ENCODE measurements around the gene NEK10. TPM values are rescaled to one million over a fixed set of nuclear protein-coding genes. Genes with fewer than 3 reads are reported as not detected.

NEK10 gene
- total and polyA plus RNA-seq, 2 of the 13 experiments (the other 11 are each of a cell fraction or from before 2014, with no cell fraction given) = 2.8 to 14.2 TPM

DNA sequence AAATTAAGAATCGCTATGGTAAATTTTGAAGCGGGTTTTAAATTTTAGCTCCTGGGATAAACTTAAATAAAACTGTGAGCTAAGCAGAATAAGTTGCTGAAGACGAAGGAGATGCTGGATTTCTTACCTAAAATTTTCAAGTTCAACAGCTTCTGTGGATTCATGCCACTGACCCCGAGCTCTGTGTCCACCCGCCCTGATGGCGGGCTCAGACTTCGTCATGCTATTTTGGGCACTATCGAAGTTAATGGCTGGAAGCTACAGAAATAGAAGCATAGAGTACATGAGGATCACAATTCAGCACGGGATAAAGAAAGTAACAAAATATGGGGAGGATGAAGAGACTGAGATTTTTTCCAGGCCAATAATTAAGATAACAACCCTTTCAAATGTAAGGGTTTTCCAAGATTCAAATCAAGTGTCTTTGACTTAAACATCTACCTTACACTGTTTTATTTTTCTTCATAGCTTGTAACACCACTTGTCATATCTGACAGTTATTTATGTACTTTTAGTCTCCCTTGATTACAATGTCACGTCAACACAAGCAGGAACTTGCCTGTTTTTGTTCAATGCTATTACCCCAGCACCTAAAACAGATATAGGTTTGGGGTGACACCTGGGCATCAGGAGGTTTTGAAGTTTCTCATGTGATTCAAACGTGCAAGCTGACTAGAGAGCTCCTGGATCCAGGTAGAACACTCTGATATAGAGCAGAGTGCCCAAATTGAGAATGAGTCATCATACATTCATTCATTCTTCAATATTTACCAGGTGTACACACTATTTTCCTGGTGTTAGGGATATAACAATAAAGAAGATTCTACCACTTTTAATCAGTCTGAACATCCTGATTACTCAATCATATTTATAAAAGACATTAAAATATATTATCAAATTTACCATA lies 23.0 kb downstream of the NEK10 start:
- ATAC-seq = no peak
- no peak for FAIRE-seq
- Histone ChIP-seq H3K9ac (ENCODE audit: insufficient read depth, low read depth, low read length) (no peak overlapping the region), H3K27ac (ENCODE audit: extremely low read length, insufficient read depth, low read length) (no peak overlapping the region), H4K20me1 (ENCODE audit: insufficient read depth, low read length) (no peaks in the 10 kb centered on the region), H3K9me3 (ENCODE audit: low read length) (no peaks in the 10 kb centered on the region), H3K36me3 (replicated peaks in 1 of 2; ENCODE audit: control insufficient read depth in 1 of 2, insufficient read depth in 2 of 2, low read length in 2 of 2) (peaks cover 1 to 4% of the 10 kb centered on the region in 2 experiments; a peak in 2 of 5 replicates), H3K79me2 (ENCODE audit: insufficient read depth, low read length) (no peaks in the 10 kb centered on the region), H3K4me2 (ENCODE audit: low read depth, low read length) (no peak overlapping the region), H2AFZ (ENCODE audit: low read length) (no peak overlapping the region), H3K27me3 (ENCODE audit: control insufficient read depth in 1 of 2, insufficient read depth in 2 of 2, low read length in 2 of 2) (no peaks in the 10 kb centered on the region), H3K4me1 (ENCODE audit: insufficient read depth, low read length) (peaks cover 12% of the 10 kb centered on the region), H3K4me3 (replicated peaks in 1 of 3; ENCODE audit: insufficient read depth in 1 of 3, low read depth in 2 of 3, low read length in 3 of 3) (no peak overlapping the region)
- in situ Hi-C loops (cut with HindIII; ENCODE audit: extremely low pct_ligation_motif_present, low pct_unique_long_range_greater_than_20kb) (no loop called here), intact Hi-C loops (cut with micrococcal nuclease; ENCODE audit: unreplicated experiment) (no loop called here)
- POLR2A ChIA-PET = no interaction called here
- TF ChIP-seq NCOR1 (IDR thresholded peaks at IDR 0.05; ENCODE audit: borderline replicate concordance, low read length) (no peak), FOXP1 (IDR thresholded peaks at IDR 0.05) (no peak), FOXP1 (CRISPR knock-in tag; IDR thresholded peaks at IDR 0.05) (no peak), ZNF446 (CRISPR knock-in tag; IDR thresholded peaks at IDR 0.05) (no peak), RFXANK (CRISPR knock-in tag; IDR thresholded peaks at IDR 0.05) (no peak), HNRNPUL1 (IDR thresholded peaks at IDR 0.05; ENCODE audit: low read depth, low read length) (no peak), KLF12 (CRISPR knock-in tag; IDR thresholded peaks at IDR 0.05; ENCODE audit: borderline replicate concordance) (no peak)
- TF ChIP-seq, protein P1, sequence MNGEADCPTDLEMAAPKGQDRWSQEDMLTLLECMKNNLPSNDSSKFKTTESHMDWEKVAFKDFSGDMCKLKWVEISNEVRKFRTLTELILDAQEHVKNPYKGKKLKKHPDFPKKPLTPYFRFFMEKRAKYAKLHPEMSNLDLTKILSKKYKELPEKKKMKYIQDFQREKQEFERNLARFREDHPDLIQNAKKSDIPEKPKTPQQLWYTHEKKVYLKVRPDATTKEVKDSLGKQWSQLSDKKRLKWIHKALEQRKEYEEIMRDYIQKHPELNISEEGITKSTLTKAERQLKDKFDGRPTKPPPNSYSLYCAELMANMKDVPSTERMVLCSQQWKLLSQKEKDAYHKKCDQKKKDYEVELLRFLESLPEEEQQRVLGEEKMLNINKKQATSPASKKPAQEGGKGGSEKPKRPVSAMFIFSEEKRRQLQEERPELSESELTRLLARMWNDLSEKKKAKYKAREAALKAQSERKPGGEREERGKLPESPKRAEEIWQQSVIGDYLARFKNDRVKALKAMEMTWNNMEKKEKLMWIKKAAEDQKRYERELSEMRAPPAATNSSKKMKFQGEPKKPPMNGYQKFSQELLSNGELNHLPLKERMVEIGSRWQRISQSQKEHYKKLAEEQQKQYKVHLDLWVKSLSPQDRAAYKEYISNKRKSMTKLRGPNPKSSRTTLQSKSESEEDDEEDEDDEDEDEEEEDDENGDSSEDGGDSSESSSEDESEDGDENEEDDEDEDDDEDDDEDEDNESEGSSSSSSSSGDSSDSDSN (CRISPR knock-in tag; IDR thresholded peaks at IDR 0.05) = no peak
- TF ChIP-seq, protein P2, sequence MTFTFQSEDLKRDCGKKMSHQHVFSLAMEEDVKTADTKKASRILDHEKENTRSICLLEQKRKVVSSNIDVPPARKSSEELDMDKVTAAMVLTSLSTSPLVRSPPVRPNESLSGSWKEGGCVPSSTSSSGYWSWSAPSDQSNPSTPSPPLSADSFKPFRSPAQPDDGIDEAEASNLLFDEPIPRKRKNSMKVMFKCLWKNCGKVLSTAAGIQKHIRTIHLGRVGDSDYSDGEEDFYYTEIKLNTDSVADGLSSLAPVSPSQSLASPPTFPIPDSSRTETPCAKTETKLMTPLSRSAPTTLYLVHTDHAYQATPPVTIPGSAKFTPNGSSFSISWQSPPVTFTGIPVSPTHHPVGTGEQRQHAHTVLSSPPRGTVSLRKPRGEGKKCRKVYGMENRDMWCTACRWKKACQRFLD (CRISPR knock-in tag; IDR thresholded peaks at IDR 0.05; ENCODE audit: borderline replicate concordance) = no peak
- 92% methylated on average over 11 of the region's 11 CpGs for WGBS (ENCODE audit: low lambda C conversion rate)
- CTCF ChIA-PET (ENCODE audit: low intra/inter-chr PET ratio, low total read pairs) = no interaction called here
- DNase-seq (ENCODE audit: low spot score) = no peak
- BruUV-seq (replicated peaks) = no TSS peak

Data from HepG2 (cell line).